NCI-H1105 treated with DMSO at 0.1 percent for 48 hours (cell line): ENCODE results near the gene MMP19.

ENCODE experiments used
- DNase-seq: peaks from one replicate; lab custom pipeline; 2025; lab: John Stamatoyannopoulos, UW

MMP19 gene

GRCh38 chr12:55812088-55812487 is 30.6 kb downstream of the MMP19 start:
- no peak for DNase-seq

GRCh38 chr12:55809274-55809673 is 33.5 kb downstream of the MMP19 start:
- no peak for DNase-seq

GRCh38 chr12:55806982-55807381 is 35.8 kb downstream of the MMP19 start:
- no peak for DNase-seq

GRCh38 chr12:55797550-55797949 is 45.2 kb downstream of the MMP19 start:
- DNase-seq = no peak

GRCh38 chr12:55797068-55797467 is 45.7 kb downstream of the MMP19 start:
- peak; percentile 6 for DNase-seq

GRCh38 chr12:55795950-55796349 is 46.8 kb downstream of the MMP19 start:
- no peak for DNase-seq

- no peak for DNase-seq
These were observed 52.8 kb downstream of the MMP19 start for GRCh38 chr12:55789893-55790292.

- DNase-seq = no peak
These were observed 53.6 kb downstream of the MMP19 start for GRCh38 chr12:55789171-55789570.

GRCh38 chr12:55788546-55788945 is 54.2 kb downstream of the MMP19 start:
- no peak for DNase-seq
